Measurements from ENCODE around the gene SMIM1.
"Not testable (repeated sequence)": the region's sequence is repeated elsewhere in the genome, so short reads cannot be mapped to it uniquely, and the experiment has no call there.

Gene SMIM1

DNA sequence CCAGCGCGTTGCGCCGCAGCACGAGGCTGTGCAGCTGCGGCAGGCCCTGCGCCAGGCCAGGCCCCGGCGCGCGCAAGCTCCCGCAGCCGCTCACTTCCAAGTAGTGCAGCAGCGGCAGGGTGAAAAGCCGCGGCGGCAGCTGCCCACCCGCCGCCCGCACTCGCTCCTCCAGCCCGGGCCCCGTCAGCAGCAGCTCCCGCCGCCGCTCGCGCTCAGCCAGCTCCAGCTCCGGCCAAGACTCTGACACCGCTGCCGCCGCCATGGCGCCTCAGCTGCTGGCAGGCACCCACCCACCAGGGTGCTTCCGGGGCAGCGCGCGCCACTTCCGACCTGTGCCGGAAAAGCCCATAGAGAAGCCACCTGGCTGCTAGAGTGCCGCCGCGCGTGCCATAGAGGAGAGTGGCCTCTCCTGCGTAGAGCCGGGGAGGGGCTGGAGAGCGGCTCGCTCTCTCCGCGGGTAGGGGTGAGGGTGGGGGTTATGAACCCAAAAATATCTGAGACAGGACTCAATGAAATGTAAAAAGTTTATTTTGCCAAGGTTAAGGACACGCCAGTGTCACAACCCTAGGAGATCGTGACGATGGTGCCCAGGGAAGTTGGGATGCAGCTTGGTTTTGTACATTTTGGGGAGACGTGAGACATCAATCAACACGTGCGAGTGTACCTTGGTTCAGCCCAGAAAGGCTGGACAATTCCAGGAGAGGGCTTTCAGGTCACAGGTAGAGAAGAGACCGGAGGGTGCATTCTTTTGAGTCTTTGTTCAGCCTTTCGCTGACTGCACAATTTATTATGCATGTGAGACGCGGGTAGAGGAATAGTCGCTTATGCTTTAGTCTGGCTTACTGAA is 23.9 kb downstream of the SMIM1 start, which contains the start of gene LRRC47:
TSS of gene LRRC47 (minus strand) at position 284 of the 847 bp plus-strand sequence. CDS start at position 262, 22 bp downstream.
- peak; percentile 95 for DNase-seq

- peak; percentile 76 for DNase-seq
These were observed 27.6 kb downstream of the SMIM1 start for GRCh38 chr1:3799976-3800685.

DNA sequence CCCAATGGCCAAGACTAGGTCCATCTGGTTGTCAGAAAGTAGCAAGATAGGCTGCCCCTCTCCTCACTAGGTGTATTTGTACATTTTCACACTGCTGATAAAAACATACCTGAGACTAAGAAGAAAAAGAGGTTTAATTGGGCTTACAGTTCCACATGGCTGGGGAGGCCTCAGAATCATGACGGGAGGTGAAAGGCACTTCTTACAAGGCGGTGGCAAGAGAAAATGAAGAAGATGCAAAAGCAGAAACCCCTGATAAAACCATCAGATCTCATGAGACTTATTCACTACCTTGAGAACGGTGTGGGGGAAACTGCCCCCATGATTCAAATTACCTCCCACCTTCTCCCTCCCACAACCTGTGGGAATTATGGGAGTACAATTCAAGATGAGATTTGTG is 28.2 kb downstream of the SMIM1 start:
- DNase-seq: not testable (repeated sequence)

- DNase-seq: no peak
These were observed 31.5 kb downstream of the SMIM1 start for GRCh38 chr1:3803905-3804626.

GRCh38 chr1:3804627-3804944 is 32.0 kb downstream of the SMIM1 start:
- not testable (repeated sequence) for DNase-seq

- no peak for DNase-seq
These were observed 32.5 kb downstream of the SMIM1 start for GRCh38 chr1:3805038-3805437.

DNA sequence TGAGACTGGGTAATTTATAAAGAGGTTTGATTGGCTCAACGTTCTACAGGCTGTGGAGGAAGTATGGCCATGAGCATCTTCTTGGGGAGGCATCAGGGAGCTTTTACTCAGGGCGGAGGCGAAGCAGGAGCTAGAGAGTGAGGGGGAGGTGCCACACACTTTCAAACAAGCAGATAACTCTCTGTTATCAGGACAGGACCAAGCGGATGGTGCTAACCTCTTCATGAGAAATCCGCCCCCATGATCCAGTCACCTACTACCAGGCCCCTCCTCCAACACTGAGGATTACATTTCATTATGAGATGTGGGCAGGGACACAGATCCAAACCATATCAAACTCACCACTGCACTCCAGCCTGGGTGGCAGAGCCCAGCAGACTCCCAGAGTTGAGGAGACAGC is 35.2 kb downstream of the SMIM1 start:
- no peak for DNase-seq

- DNase-seq: no peak
These were observed 37.1 kb downstream of the SMIM1 start for GRCh38 chr1:3809680-3810079.

- DNase-seq: not testable (repeated sequence)
These were observed 37.7 kb downstream of the SMIM1 start for GRCh38 chr1:3810149-3810761.

DNA sequence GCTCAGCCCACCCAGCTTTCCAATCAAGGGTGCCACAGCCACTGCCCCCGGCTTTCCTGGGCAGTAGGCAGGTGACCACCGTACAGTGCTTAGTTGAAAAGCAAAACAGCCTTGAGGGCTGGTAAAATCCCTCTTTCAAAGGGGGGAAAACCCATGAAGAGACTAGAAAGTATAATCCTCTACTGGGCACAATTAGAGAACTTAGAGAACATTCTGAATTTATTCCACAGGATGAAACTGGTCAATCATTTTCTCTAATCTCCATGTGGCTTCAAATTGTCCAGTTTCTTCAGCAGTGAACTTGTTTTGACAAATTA is 39.0 kb downstream of the SMIM1 start:
- no peak for DNase-seq

- no peak for DNase-seq
These were observed 41.5 kb downstream of the SMIM1 start for GRCh38 chr1:3814065-3814464.

GRCh38 chr1:3814771-3815561 is 42.4 kb downstream of the SMIM1 start:
- DNase-seq: no peak

DNA sequence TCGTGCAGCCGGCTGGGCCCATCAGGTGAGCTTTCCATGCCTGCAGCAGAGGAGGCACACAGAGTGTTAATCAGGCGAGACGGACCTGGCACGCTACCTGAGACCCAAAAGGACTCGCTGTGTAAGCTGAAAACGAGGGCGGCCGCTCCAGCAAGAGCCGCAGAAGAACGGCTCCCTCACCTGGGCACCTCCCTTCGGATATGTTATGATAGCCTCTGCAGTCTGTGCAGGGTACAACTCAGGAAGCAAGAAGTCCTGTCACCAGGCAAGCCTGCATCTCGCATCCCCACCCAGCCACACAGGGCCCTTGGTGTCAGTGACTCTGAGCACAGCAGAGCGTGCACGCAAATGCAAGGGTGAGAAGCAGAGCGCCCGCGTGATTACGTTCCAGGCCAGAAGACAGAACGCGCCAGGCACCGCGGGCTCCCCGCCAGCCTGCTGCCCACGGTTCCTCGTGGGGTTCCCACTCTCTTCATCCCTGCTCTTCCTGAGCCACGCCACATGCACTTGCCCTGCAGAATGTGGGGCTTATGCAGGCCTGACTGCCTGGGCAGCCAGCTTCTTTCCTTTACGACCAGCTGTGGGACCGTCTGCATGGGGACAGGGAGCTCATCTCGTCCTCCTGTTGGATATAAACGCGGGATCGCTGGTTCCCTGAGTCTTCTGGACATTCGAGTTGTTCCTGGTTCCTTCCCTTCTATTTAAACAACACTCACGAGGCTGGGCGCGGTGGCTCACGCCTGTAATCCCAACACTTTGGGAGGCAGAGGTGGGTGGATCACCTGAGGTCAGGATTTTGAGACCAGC is 44.0 kb downstream of the SMIM1 start:
- DNase-seq: no peak

GRCh38 chr1:3817138-3817740 is 44.7 kb downstream of the SMIM1 start:
- DNase-seq: no peak

- no peak for DNase-seq
These were observed 45.5 kb downstream of the SMIM1 start for GRCh38 chr1:3817821-3818597.

GRCh38 chr1:3819771-3820200 is 47.2 kb downstream of the SMIM1 start:
- peak; percentile 66 for DNase-seq

GRCh38 chr1:3820316-3820715 is 47.8 kb downstream of the SMIM1 start:
- DNase-seq: no peak

DNA sequence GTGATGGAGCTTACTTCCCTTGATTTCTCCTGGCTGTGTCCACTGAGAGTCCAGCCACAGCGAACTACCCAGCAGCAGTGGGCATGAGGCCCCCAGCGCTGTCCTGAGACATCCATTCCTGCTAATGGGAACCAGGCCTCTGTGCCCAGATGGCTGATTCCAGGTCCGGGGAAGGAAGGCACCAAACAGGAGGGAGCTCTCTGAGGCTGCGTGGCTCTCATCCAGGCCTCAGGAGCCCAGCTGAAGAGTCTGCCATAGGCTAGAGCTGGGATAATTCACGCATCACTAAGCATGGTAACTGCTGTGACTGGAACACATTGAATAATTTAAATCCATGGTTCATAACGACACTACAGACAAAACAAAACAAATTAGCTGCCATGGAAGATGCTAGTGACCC is 48.5 kb downstream of the SMIM1 start:
- DNase-seq: peak; percentile 94

GRCh38 chr1:3821447-3821846 is 48.9 kb downstream of the SMIM1 start:
- peak; percentile 88 for DNase-seq

DNA sequence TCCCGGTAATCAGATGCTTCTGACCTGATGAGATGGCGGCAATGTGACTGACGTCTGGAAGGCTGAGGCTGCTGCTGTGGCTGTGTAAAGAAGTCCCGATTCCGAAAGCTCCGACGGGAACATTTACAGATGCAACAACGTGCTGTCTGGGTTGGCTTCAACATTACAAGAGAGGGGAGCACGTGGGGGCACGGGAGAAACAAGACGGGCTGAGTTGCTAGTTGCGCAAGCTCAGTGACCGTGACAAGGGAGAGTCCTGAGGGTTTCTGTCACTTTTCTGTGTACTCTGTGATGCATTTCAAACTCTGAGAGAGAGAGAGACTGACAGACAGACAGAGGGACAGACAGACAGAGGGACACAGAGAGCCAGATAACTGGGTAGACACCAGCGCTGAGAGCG is 49.4 kb downstream of the SMIM1 start:
- no peak for DNase-seq
